ENCODE measurements around the gene PKNOX2. TPM values are rescaled to one million over a fixed set of nuclear protein-coding genes. Genes with fewer than 3 reads are reported as not detected.

PKNOX2 gene
- total and polyA plus RNA-seq, 2 of the 4 experiments (the other 2 are of a cell fraction): 0.72 to 2.3 TPM

DNA sequence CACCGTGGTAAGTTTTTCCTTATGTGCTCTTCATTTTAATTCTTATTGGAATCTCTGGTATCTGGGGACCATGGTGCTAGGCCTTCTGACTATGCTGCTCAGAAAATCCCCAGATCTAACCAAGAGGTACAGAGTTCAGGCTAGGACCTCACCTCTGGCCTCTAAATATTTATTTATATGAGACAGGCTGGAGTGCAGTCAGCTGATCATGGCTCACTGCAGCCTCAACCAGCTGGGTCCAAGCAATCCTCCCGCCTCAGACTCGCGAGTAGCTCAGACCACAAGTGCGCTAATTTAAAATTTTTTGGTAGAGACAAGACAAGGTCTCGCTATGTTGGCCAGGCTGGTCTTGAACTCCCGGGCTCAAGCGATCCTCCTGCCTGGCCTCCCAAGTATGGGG is 38.4 kb downstream of the PKNOX2 start:
- Histone ChIP-seq H4K8ac (ENCODE audit: low read depth in 2 of 2, low read length in 2 of 2) (no peak overlapping the region), H3K23ac (ENCODE audit: low read depth, low read length) (no peak overlapping the region), H4K91ac (ENCODE audit: insufficient read depth, low read depth, low read length) (no peak overlapping the region), H2BK15ac (ENCODE audit: low read depth, low read length) (no peak overlapping the region), H3K9me3 (ENCODE audit: control insufficient read depth, insufficient read depth, low read length) (no peaks in the 10 kb centered on the region), H2AK5ac (ENCODE audit: low read depth, low read length) (no peak overlapping the region), H3K9me1 (ENCODE audit: insufficient read depth, low read length) (0 out of 2 replicates have a peak, but pooled peaks cover 8% of the 10 kb centered on the region), H3K9ac (ENCODE audit: low read depth, low read length) (no peak overlapping the region), H3K36me3 (ENCODE audit: control insufficient read depth, insufficient read depth, low read length) (no peaks in the 10 kb centered on the region), H3K4me1 (ENCODE audit: control insufficient read depth, insufficient read depth, low read length) (peaks cover 2% of the 10 kb centered on the region; the same call in 1 of the 2 replicates), H3K18ac (ENCODE audit: low read depth, low read length) (no peak overlapping the region), H2AFZ (replicated peaks; ENCODE audit: low read length, poor library complexity) (no peak overlapping the region), H3K4ac (ENCODE audit: low read depth, low read length) (no peak overlapping the region), H3K14ac (replicated peaks; ENCODE audit: low read depth, low read length) (no peak overlapping the region), H3K27ac (ENCODE audit: insufficient read depth, low read length) (no peak overlapping the region), H3K79me1 (ENCODE audit: low read depth in 1 of 2, low read length in 2 of 2) (no peaks in the 10 kb centered on the region), H4K20me1 (ENCODE audit: insufficient read depth, low read length) (no peaks in the 10 kb centered on the region), H2BK20ac (ENCODE audit: low read depth, low read length) (no peak overlapping the region), H3K27me3 (ENCODE audit: control insufficient read depth, insufficient read depth, low read length) (peaks cover 4% of the 10 kb centered on the region; the same call in 1 of the 2 replicates), H2AK9ac (replicated peaks; ENCODE audit: low read depth, low read length, poor library complexity) (no peak overlapping the region), H2BK120ac (ENCODE audit: low read depth, low read length) (no peak overlapping the region), H3K56ac (ENCODE audit: extremely low read depth, insufficient read depth, low read length) (no peak overlapping the region), H4K5ac (ENCODE audit: low read depth, low read length) (no peak overlapping the region), H3K4me3 (ENCODE audit: insufficient read depth, low read depth, low read length) (no peak overlapping the region), H2BK5ac (ENCODE audit: low read depth, low read length, poor library complexity, severe bottlenecking) (no peak overlapping the region), H3K4me2 (ENCODE audit: low read depth, low read length) (no peak overlapping the region)
- ChIA-PET POLR2A (ENCODE audit: unreplicated experiment) (no interaction called here), CTCF (no interaction called here)
- no TSS peak for BruUV-seq (replicated peaks)
- TF ChIP-seq MXI1 (IDR thresholded peaks at IDR 0.05; ENCODE audit: borderline replicate concordance, low read depth, low read length): no peak
- TF ChIP-seq, protein P1, sequence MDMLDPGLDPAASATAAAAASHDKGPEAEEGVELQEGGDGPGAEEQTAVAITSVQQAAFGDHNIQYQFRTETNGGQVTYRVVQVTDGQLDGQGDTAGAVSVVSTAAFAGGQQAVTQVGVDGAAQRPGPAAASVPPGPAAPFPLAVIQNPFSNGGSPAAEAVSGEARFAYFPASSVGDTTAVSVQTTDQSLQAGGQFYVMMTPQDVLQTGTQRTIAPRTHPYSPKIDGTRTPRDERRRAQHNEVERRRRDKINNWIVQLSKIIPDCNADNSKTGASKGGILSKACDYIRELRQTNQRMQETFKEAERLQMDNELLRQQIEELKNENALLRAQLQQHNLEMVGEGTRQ (IDR thresholded peaks at IDR 0.05; ENCODE audit: low read depth, low read length): no peak
- no peak for TF ChIP-seq RAD21 (IDR thresholded peaks at IDR 0.05; ENCODE audit: low read length)
- TF ChIP-seq CHD1 (IDR thresholded peaks at IDR 0.05; ENCODE audit: low read depth, low read length): no peak
- TF ChIP-seq, protein P2, sequence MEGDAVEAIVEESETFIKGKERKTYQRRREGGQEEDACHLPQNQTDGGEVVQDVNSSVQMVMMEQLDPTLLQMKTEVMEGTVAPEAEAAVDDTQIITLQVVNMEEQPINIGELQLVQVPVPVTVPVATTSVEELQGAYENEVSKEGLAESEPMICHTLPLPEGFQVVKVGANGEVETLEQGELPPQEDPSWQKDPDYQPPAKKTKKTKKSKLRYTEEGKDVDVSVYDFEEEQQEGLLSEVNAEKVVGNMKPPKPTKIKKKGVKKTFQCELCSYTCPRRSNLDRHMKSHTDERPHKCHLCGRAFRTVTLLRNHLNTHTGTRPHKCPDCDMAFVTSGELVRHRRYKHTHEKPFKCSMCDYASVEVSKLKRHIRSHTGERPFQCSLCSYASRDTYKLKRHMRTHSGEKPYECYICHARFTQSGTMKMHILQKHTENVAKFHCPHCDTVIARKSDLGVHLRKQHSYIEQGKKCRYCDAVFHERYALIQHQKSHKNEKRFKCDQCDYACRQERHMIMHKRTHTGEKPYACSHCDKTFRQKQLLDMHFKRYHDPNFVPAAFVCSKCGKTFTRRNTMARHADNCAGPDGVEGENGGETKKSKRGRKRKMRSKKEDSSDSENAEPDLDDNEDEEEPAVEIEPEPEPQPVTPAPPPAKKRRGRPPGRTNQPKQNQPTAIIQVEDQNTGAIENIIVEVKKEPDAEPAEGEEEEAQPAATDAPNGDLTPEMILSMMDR (conservative IDR thresholded peaks at IDR 0.05; ENCODE audit: low read depth, low read length): no peak
- no peak for TF ChIP-seq FOS (IDR thresholded peaks at IDR 0.05; ENCODE audit: low read depth, low read length)
- TF ChIP-seq SMC3 (IDR thresholded peaks at IDR 0.05; ENCODE audit: low read depth, low read length): no peak
- no peak for TF ChIP-seq MAZ (IDR thresholded peaks at IDR 0.05; ENCODE audit: borderline replicate concordance, low read depth, low read length)
- no peak for TF ChIP-seq POLR2A (IDR thresholded peaks at IDR 0.05; ENCODE audit: low read depth, low read length)
- TF ChIP-seq, protein P3, sequence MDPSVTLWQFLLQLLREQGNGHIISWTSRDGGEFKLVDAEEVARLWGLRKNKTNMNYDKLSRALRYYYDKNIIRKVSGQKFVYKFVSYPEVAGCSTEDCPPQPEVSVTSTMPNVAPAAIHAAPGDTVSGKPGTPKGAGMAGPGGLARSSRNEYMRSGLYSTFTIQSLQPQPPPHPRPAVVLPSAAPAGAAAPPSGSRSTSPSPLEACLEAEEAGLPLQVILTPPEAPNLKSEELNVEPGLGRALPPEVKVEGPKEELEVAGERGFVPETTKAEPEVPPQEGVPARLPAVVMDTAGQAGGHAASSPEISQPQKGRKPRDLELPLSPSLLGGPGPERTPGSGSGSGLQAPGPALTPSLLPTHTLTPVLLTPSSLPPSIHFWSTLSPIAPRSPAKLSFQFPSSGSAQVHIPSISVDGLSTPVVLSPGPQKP (IDR thresholded peaks at IDR 0.05; ENCODE audit: borderline replicate concordance, low read depth, low read length): no peak
- TF ChIP-seq BHLHE40 (IDR thresholded peaks at IDR 0.05; ENCODE audit: low read depth, low read length): no peak
- TF ChIP-seq CEBPB (IDR thresholded peaks at IDR 0.05; ENCODE audit: low read depth, low read length): no peak
- TF ChIP-seq RCOR1 (IDR thresholded peaks at IDR 0.05; ENCODE audit: insufficient replicate concordance, low read length): no peak
- no peak for TF ChIP-seq NFE2L2 (IDR thresholded peaks at IDR 0.05; ENCODE audit: low read depth, low read length)
- no peak for TF ChIP-seq MAFK (IDR thresholded peaks at IDR 0.05; ENCODE audit: low read depth, low read length)
- no peak for TF ChIP-seq RFX5 (IDR thresholded peaks at IDR 0.05; ENCODE audit: low read depth, low read length)
- dilution Hi-C loops (cut with HindIII; ENCODE audit: low sequenced_read_pairs, unreplicated experiment): no loop called here
- 96% methylated on average over 5 of the region's 8 CpGs; no CpG with 5 or more reads in 1 of the 2 experiments for WGBS, 2 experiments (ENCODE audit: extremely low coverage in 2 of 2, insufficient read length in 1 of 2)
- no peak for ATAC-seq (ENCODE audit: low read depth)
- no peak for DNase-seq
- intact Hi-C loops (cut with micrococcal nuclease): no loop called here
- in situ Hi-C loops (cut with MboI; ENCODE audit: low sequenced_read_pairs): no loop called here

Data from IMR-90 (cell line).